COLO668 (cell line): ENCODE data around the gene HACL1.

Experiments used
- DNase-seq: peaks from one replicate; lab custom pipeline; 2025; ENCODE audit not compliant: unreplicated experiment; lab: John Stamatoyannopoulos, UW

HACL1 gene

DNA sequence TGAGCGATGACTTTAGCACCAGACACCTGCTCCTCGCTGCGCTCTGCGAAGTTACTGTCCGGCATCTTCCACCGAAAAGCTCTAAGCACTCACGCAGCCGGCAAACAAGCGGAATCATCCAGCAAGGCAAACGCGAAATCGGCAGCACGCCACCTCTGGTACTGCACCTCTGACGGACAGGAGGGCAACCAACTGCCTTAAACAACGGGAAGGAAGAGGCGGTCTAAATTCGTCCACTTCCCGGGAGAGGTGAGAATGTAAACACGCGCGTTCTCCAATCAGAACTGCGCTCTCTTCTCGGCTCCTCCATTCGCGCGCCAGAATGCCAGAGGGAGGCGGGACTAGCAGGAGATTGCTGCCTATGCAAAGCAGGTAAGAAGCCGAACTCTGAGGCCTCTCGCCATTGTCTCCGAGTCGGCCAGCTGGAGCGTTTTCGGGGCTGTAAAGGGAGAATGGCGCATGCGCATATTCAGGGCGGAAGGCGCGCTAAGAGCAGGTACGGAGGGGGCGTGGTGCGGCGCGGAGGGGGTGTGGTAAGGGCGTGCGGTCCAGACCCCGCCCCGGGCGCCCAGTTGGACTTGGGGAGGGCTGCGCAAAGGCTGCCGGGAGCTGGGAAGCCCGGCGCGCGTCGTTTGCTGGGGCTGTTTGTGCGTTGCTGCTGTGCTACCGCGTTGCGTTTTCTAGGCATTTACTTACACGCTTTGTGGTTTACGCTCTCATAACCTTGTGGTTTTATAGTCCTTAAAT, at the start of gene HACL1, which contains the start of gene BTD:
Gene HACL1, minus strand, starts transcription at position 171 of the 747 bp plus-strand sequence. Its CDS starts 106 bp downstream, at position 65.
Gene BTD, plus strand, starts transcription at position 347 of the 747 bp plus-strand sequence. CDS start 33,695 bp downstream, outside the sequence.
- DNase-seq: no peak

DNA sequence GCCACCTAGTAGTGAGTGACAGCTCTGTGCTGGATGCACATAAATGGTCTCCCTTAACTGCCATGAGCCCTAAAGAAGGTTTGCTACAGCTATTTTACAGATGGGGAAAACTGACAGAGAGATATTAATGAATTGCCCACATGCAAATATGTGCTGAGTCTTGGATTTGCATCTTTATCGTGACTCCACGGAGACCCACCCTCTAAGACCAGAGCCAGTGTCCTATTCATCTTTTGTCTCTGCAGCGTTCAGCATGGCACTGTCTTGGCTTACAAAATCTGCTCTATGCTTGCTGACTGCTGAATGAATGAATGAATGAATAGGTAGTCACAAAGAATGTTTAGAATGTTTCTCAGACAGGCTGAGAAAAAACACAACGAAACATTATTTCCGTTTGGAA, 48.5 kb upstream of the HACL1 start:
- no peak for DNase-seq

DNA sequence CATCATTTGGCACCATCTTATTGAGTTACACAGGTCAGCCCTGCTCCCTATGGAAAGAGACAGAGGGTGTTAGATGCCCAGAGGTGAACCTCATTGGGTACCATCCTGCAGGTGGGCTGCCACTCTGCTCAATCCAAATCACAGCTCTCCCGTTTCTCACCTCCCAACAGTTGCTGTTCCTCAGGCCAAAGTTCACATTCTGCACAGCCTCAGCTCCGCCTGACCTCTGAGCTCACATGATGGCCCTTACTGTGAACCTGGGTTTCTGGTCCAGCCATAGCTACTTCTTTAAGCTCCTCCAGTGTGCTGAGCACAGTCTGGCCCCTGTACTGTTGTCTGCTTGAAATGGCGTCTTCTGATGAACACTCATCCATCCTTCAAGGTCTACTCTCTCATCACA, 48.0 kb upstream of the HACL1 start:
- no peak for DNase-seq

DNA sequence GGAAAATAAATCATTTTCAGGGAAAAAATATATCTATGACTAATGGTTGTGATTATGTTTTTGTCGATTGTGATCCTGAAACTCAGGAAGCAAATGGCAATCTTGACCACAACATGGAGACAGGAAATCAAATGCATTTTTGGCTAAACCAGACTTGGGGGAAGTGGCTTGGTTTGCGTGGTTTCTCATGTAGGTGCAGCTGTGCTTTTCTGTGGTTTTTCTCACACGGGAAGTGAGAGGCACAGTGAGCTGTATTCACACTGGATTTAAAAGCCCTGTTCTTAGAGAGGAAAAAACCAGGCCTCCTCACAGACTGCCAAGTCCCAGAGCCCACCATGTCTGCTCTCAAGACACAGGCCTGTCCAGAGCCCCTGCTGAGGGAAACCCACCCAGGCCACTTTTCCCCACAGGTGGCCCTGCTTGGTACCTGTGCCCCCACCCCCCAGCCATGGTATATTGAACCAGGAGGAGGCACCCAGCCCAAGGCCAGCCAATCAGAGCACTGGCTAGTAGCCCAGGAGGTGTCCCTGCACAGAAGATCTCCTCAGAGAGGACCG, 46.3 kb upstream of the HACL1 start:
- no peak for DNase-seq

DNA sequence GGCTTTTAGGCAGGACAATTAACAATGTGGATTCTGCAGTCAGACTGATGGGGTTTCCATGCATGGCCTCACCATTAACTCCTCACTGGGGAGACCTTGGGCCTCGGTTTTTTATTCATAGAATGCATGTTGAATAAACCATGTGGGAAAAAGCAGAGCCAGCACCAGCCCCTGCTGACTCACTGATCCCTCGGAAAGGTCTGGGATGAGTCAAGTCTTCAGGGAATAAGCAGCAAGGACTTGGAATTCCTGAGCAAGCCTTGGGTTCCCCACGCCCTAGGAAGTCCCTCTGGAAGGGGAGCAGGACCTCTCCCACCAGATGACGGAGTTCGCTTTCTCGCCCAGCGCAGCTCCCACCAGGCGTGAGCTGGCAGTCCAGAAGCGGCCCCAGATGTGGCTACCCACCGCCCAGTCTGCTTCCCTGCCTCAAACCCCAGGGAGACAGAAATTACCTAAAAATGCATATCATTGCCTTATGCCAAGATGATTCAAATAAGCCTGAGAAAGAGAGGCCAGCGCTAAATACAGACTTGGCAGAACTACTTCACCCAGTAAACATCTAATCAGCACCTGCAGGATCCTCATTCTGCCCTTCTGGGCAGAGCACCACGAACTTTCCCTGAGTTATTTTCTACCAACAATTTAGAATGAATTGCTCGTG, 45.6 kb upstream of the HACL1 start:
- no peak for DNase-seq

DNA sequence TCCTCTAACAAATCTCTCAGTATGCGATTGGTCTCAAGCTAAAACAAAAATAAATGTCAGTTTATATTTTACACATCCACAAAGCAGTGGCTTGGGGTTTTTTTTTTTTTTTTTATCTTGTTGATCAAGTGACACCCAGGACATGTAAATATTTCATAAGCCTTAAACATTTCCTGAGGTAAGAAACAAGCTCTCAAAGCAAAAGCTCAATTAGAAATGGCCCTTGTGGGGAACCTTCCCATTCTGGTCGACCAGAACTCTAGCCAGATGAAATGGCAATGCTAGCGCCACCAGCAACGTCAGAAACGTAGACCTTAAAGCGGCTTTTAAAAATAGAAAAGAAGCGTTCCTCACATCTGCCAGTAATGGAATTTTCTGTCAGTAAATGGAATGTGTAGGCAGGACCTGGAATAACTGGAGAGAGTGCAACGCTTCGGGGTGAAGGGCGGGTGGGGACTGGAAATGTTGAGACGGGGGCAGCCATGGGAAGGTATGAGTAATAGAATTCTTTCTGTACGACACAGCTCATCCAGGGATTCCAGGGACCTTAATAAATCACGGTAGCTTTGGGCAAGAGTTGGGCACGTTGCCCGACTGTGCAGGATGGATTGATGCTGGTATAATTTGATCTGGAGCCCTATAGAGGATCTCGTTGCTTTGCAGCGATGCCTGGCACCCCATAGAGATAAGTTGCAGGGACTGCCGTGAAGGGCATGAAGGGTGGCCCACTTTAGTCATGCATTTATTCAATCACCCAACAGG, 44.6 kb upstream of the HACL1 start:
- no peak for DNase-seq

DNA sequence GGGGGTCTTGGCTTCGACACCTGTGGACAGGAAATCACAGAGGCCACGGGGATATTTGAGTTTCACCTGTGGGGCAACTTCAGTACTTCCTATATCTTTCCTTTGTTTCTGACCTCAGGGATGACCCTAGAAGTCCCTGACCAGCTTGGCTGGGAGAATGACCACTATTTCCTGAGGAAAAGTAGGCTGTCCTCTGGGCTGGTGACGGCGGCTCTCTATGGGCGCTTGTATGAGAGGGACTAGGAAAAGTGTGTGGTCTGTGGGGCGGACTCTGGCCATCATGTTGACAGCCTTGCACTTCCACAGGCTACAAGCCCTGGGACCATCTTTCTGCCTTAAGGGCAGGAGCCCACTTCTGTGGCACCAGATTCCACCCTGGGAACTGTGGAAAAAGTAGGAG, 43.9 kb upstream of the HACL1 start:
- DNase-seq: no peak

DNA sequence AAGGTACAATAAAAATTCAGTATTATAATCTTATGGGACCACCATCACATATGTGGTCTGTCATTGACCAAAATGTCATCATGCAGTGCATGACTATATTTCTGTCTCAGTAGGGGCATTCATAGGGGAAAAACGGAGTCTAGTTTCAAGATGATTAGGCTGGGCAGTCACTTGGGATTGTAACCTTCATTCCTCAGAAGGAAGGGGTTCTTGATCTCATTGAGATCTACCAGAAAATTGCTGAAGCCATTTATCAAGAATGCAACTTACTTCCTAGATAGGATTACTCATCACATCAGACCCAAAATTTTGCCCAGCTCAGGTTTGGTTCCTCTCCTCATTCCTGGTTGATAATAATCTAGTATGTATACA, 37.5 kb upstream of the HACL1 start:
- no peak for DNase-seq

DNA sequence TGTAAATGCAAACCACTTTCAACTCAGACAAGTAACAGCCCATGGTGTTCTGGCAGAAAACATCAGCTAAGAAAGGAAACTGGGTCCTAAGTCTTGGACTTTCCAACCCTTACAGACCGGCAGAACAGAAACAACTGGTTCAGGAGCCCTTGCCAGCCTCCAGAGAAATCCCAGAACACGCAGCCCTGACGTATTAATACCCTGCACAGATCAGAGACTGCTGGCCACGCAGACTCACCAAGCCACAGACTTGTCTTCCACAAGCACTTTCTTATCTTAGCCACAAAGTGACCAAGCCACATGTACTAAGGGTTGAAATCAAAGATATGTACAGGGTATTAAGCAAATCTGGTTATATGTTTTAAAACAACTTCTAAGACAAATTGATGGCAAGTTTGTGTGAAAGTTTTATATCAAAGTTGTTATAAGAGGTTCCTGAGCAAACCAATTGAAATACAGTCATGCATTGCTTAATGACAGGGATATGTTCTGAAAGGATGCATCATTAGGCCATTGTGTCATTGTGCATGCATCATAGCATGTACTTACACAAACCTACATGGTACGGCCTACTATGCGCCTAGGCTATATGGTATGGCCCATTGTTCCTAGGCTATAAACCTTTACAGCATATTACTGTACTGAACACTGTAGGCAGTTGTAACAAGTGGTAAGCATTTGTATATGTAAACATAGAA, 37.0 kb upstream of the HACL1 start:
- no peak for DNase-seq

DNA sequence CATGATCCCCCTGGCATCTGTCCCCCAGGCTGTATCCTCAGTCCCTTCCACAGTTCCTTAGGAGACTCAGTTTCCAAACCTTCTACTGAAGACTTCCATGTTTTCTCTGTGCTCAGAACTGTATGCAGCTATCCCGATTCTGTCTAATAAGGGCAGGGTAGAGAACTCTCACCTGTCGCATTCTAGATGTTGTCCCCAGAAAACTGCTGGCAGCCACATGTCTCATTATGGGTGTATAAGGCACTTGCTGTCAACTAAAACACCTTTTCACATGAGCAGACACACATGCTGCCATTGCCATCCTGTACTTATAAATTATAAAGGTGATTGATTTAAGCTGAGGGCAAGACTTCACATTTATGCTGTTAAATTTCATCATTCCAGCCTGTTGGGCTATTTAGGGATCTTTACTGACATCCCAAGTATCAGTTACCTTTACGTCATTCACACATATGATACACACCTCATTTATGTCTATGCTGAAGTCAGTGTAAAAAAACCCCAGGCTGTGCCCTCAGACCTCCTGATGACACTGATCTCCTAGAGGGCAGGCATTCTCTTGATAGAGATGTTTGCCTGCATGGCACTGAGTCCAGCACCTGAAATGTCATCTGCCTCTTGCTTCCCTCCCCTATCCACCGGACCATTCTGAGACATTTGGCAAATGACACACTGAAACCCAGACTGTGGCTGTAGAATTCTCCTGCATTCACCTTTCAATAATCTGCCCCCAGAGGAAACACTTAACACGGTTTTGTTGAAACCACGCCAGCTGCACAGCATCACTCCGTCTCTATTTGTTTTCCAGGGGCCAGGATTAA, 36.0 kb upstream of the HACL1 start:
- DNase-seq: no peak

DNA sequence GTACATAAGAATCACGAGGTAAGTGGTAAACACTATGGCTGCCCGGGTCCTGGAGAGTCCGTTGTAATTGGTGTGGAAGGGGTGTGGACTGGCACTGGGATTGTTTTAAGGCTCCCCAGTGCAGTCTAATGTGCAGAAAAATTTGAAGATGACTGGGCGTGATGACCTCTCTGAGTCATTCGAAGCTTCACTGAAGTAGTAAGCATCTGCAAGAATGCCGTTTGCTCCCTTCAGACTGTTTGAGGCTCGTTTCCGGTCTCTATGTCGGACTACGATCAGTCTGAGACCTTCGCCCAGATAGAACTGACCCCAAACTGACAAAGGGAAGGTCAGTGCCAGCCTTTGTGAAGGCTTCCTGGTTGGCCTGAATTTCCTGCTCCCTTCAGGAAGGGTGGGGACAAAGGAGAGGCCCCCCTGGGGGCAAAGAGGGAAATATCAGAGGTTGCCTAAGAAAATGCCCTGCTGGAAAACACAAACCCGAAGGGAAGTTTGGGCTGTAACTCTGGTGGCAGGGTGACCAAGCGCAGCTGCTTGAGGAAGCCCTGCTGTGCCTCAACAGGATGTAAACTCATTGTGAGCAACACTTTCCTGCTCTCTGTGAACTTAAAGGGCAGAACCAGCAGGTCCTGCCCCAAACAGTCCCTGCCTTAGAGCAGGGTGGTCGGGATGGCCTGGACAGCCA, 34.8 kb upstream of the HACL1 start:
- no peak for DNase-seq

DNA sequence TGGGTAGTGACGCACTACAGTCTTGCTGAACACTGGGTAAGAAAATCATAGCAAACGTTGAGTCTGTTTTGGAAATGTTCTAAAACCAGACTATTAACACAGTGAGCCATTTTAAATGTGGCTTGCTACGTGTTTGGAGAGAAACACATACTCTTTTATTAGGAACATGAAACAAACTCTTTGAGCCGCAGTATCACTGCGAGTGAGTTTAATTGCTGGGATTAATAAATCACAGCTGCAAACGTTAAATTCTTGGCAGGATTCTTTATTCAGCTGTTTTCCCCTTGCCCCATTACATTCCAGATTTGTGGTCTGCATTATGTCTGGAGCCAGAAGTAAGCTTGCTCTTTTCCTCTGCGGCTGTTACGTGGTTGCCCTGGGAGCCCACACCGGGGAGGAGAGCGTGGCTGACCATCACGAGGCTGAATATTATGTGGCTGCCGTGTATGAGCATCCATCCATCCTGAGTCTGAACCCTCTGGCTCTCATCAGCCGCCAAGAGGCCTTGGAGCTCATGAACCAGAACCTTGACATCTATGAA, 33.8 kb upstream of the HACL1 start:
- no peak for DNase-seq

DNA sequence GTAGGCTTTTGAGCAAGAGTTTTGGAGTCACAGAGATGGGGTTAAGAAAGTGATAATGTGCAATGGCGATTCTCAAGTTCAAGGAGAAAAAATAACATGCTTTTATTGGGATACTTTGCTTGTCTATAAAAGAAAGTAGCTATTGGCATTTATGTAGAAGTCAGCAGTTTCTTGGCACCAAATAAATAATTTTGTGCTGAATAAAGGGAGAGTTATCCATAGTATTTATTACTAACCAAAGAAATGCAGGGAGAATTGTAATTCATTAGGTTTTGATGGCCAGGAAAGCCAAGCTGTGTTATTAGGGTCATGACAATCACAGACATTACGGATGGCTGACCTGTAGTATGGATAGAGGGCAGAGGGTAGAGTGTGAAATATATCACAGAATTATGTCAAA, 33.3 kb upstream of the HACL1 start:
- DNase-seq: no peak

DNA sequence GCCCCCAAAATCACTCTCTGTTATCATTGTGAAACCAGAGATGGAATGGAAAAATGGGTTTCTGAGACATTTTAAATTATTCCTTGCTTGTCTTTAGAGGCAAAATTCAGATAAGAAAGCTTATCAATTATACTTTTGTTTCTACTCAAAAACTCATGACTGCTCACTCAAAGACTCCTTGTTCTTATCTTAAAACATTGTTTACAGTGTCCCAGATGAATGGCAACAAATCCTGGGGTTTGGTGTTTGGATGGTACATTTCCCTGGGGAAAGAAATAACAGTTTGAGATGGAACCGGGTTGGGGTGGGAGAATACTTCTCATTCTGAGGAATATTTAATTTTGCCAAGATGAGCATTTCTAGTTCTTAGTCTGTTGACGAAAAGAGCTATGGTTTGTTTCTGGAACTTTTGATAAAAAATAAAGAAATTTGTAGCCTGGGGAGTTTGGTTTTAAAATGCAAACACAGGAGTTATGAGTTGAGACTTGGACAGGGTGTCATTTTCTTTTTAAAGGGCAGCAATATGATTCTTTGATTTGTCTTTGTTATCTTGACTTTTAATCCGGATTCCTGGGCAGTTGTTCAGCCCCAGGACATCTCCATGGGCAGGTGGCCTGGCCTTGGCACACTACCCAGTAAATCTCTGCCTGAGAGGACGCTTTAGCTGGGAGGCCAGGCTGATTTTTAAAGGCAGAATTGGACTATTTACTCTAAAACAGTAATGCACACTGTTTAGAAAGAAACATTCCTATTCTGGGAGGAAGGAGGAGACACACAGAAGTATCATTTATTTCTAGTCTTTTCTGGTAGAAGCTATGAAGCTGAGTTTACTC, 32.6 kb upstream of the HACL1 start:
- no peak for DNase-seq

DNA sequence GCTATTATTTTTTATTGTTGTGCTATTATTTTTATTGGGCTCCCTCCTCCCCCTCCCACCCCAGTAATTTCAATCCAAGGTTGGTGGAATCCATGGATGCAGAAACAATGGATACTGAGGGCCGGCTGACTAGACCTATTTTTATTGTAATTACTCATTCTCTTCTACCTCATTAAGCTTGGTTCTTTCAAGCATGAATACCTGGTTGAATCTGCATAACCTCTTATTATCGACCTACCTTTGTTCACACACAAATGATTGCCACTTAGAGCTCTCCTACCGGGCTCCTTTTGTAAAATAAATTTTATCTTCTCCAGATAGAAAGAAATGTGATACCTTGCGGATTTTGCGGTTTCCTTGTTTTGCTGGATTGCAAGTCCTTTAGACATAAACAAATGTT, 31.8 kb upstream of the HACL1 start:
- no peak for DNase-seq

DNA sequence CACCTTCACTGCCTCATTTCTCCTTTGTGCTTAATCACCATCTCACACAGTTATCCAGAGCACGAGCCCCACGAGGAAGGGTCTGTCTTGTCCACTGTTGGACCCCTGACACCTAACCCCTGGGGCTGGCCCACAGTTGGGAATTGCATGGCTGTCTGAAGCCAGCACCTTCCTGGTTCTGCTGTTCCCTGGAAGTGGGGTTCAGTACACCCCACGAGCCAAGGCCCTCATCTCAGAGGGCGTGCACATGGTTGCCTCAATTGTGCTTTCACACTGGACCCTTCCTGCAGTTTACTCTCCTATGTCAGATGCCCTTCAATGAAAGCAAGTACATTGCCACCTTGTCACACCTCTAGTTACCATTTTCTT, 30.8 kb upstream of the HACL1 start:
- no peak for DNase-seq

DNA sequence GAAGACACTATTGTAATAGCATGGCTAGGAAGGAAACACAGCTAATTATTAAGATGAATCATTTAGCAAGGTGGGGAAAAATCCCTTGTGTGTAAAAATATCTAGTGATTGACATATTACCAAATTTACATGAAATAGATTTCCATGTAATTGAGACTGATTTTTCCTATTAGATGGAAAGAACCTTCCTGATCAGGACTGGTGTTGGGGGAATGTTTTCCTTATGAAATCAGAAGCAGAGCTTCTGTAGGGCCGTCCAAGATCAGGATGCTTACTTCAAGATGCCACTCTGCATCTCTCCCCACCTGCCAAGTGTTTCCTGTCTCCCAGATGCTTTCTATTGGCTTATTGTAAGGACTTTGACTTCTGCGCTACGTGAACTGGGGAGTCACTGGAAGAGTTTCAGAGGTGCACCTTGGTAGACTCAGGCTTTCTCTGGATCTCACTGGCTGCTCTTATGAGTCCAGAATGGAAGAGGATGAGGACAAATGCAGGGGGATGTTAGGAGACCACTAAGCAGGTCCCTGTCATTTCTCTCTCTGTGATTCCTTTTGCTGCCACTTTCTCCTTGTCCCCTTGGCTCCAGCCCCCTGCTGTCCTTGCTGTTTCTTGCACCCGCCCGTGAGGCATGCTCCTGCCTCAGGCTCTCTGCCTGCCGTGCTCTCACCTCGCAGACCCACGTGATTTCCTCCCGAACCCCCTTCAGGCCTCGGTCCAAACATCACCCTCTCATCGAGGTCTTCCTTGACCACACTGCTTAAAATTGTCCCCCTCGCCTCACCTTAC, 30.2 kb upstream of the HACL1 start:
- no peak for DNase-seq
